GM21576 (cell line): ENCODE measurements around the gene TLL2.

ENCODE experiments used
- ATAC-seq: cut with Tn5 transposase; IDR thresholded peaks from one replicate; pipeline ENCODE4 v1.9.1; 2021; ENCODE audit warnings: mild to moderate bottlenecking, moderate library complexity; ENCODE audit not compliant: unreplicated experiment

The TLL2 gene

DNA sequence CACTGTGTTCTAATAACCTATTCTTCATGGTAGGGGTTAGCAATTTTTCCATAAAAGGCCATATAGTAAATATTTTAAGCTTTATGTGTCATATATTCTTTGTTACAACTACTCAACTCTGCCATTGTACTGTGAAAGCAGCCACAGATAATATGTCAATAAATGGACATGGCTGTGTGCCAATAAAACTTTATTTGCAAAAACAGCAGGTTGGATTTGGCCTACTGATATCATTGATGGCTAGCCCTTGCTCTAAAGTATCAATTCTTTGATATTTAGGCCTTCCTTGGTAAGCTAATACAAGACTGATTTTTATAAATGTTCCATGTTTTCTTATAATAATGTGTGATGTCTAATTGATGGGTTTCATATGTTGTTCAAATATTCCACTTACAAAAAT, 77.7 kb downstream of the TLL2 start:
- no peak for ATAC-seq

DNA sequence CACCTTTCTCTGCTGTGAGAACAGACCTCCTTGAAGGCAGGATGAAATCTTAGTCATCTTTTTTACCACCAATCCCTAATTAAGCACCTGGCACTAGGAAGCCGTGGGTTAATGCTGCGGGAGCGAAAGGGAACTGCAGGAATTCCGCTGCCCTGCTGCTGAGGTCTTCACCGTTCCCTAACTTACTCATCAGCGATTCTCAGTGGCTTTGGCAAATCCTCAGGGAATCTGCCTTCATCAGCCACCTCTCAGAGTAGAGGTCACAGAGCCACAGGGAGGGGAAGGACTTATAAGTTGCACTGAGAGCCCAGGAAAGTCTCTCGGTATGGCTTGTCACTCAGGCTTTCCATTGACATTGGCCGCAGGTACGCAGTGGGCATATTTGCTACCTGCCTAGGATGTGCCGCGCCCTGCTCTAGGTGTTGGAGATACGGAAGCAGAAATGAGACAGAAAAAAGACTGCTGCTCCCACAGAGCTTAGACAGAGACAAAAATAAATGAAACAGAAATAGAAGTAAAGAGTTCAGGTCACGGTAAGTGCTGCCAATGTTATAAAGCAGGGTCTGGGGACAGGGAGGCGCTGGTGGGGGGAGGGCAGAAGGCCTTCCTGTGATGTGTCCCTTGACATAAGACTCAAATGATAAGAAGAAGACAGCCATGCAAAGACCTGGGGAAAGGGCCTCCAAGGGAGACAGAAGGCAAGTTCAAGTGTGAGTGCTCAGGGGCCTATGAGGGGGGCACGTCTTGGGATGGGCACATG, 82.3 kb downstream of the TLL2 start:
- no peak for ATAC-seq

DNA sequence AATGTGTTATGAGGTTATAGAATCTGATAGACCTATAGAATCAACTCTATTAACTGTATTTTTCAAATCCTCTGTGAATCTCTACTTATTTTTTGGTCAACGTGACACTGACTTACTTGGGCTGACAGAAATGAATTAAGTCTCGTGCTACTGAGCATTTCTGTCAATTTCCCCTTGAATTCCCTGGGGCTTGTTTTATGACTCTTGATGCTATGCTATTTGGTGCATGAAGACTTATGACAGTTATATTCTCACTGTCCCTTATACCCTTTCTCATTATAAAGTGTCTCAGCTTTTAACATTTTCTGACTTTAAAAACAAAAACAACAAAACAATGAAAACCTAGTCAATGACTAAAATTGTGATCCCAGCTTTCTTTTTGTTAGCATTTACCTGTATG, 86.4 kb downstream of the TLL2 start:
- ATAC-seq = no peak

DNA sequence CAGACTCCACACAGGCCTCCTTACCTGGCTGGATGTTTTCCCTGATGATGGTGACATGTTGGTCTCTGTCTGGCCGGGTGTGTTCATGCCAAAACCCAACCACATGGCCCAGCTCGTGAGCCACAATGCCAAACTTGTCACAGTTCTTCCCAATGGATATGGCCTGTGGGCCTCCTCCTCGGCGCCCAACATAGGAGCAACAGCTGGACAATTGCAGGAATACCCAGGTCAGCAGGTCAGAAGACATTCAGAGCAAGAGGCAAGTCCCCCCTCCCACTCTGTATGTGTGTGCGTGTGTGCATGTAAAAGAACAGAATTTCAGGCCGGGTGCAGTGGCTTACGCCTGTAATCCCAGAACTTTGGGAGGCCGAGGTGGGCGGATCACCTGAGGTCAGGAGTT, 91.2 kb downstream of the TLL2 start:
- ATAC-seq = no peak

DNA sequence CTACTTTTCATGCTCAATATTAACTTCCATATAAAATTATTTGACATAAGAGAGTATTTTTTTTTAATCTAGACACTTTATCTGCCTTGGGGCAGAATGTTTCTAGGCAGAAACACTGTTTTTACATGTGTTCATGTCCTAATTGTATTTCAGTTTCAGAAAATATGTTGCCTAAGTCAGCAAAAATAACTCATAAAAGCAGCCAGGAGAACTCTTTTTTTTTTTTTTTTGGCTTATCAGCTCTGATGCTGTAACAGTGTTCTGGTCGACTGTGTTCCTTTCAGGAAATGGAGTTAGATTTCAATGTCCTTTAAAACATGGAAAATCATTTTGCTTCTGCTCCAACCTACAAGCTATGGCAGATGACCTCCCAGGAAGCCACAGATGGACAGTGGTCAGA, 91.7 kb downstream of the TLL2 start:
- no peak for ATAC-seq

DNA sequence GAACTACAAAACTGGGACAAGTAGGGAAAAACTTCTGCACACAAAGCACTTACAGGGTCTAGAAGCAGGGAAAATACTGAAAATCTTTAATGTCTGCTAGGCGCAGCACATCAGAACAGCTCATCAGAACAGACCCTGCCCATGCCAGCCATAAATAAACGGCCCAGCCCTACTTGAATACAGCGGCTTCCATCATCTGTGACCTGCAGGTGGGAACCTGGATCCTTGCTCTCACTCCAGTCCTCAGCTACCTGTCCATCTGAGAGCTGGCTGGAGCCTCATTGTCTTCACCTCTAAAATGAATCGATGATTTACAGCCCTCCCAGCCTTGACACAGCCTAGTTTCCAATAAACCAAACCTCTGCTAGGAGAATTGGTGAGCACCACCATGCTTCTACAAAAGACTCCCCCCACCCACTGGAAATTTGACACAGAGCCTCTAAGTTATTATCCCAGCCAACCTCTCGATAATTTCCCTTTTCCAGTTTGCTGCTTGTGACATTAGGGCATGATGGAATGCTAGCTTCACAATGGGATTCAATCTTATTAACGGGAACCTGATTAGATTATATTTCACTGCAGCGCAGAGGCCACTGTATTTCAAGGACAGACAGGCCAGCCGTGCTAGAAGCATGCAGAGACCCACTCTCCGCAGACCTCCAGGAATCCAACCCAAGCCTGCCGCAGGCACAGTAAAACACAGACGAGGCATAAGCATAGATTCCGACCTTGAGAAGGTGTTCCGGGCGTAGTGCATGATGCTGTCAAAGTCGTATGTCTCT, 93.3 kb downstream of the TLL2 start:
- ATAC-seq = no peak

DNA sequence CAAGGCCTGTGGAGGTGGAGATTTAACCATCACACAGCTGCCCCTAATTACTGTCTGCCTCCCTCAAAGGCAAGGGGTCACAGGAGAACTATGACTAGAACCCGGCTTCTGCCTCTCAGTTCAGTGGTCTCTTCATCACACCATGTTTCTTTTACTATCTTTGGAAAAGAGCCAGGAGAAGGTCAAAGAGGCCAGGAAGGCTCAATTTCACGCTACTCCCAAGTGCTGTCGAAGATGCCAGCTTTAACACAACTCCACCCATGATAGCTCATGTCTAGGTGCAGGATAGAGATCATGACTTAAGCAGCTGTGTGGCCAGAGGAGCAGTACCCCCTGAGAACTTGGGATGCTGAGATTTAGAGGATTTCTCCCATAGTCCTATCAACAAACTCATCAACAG, 94.4 kb downstream of the TLL2 start:
- ATAC-seq = no peak

DNA sequence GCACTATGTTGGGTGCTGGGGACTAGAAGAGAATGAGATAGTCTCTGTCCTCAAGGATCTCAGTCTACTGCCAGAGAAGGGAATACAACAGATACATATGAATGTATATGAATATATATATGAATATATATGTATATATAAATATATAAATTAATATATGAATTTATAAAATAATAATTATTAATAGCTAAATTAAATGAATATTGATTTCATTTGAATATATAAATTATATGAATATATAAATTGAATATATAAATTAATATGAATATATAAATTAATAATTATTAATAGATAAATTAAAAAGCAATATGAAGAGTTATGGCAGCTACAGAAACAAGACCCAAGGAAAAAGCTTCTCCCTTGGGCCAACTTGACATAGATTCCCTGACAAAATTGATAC, 95.1 kb downstream of the TLL2 start:
- no peak for ATAC-seq

DNA sequence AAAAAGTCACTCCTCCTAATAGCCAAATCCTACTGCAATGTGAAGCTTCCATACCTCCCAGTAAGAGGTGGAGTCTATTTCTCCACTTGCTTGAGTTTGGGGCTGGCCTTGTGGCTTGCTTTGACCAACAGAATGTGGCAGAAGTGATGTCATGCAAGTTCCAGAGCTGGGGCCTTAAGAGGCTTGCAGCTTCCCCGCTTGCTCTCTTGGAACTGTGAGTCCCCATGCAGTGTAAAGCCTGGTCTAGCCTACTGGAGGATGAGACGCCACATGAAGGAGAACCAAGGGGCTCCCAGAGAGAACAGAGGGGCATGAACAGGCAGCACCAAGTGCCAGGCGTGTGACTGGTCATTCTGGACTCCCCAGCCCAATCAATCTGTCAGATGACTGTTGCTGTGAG, 96.3 kb downstream of the TLL2 start:
- ATAC-seq = no peak

DNA sequence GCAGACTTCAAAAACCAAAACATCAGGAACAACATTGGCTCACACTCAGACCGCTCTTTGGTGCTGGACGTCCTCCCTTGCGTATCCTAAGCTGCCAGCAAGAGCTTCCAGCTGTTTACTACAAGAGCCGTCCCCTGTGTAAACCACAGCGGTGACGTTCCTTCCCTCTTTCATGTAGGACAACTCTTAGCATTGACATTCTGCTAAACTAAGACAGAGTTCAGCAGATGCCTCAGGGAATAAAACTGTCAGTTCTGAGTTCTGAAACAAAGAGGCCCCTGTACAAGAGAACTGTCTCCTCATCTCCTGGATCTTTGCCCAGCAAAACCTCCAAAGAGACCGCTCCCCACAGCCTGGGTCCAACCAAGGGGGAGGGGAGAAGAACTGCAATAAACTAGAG, 97.1 kb downstream of the TLL2 start:
- no peak for ATAC-seq

DNA sequence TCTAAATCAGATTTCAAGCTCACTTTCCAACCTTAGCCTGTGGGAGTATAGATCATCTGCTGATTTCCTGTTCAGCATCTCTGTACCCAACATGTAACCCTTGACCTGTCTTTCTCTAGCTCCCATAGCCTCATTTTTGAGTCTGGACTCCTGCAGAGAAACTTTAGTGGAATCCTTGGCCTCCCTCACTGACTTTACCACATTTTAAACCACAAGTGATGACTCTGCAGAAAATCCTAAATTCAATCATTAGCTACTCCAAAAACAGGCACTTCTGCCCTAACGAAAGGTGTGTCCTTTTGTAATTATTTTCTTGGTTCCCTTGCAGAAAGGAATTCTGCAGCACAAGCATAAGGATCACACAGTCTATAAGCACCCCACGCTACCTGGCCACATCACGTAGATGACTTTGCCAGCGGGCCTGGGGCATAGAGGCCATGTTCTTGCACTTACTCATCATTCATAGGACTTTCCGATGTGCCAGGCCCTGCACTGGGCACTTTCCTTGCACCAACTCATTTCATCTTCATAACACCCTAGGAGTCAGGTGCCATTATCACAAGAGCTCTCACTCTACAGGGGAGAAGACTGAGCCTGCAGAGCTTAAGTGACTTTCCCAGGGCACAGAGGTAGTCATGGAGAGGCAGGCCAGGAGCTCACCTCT, 97.7 kb downstream of the TLL2 start:
- no peak for ATAC-seq

DNA sequence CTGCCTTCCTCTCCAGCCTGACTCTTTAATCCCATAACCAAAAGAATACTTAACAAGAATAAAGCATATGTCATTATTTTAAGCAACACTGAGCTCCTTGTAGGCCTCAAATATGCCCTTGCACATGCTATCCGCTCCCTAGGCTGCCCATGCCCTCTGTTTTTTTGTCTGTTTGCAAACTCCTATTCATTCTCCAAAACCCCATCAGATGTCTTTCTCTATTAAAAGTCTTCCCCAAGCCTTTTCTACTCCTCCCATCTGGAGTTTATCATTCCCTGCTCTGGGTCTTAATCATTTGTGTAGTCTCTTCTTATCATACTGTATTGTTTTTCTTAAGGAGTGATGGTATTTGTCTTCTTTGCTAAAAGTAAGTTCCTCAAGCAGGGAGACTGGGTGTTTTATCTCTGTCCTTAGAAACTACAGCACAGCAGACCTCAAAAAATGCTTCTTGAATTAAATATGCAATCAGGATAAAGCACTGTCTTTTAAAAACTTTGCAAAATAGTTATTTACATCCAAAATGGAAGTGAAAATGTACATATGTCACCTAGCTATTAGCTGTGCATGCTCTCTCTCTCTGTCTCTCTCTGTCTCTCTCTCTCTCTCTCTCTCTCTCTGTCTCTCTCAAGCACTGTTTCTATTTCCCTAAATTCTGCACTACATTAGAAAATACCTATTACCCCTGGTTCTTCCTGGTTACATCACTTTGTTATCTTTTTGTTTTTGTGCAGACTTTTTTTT, 98.4 kb downstream of the TLL2 start:
- ATAC-seq = no peak

DNA sequence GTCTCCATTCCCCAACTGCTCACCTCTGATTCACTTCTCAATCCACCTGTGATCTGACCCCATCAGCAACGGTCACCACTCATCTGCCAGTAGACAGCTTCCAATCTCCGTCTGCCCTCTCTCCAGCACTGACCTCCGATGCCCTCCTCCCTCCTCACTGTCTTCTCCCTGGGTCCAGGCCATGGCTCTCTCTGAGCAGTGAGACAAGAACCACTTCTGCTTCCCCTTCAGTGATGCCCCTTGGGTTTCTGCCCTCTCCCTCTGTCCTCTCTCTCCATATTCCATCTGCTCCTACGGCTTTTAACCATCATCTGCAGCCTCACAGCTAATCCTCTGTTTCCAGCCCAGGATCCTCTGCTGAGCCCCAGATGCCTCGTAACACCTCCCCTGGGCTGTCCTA, 99.4 kb downstream of the TLL2 start:
- ATAC-seq = no peak

DNA sequence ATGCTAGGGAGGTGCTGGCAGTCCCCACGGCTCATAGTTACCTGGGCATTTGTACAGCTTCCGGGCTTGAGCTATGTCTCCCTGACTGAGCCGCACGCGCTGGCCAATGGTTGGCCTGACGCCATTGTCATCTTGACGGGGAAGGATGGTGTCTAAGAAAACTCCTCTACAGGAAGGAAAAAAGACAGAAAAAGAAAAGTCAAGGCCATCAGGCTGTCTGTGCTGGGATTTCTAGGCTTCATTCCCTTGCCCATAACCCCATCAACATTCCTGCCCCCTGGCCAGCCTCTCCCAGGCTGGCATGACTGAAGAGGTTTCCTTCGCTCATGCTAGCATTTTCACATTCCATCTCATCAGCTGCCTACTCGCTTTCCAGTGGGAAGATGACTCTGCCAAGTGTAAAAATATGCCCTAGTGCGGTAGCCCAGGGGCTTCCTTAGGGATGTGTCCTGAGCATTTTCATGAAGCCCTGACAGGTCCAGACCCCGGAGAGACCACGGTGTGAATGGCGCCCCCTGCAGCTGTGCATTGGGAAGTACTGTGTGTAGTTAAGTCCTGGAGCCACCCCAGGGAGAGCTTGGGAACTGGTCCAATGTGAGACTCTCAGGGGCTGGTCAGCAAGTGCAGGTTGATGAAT, 100.5 kb downstream of the TLL2 start:
- no peak for ATAC-seq

DNA sequence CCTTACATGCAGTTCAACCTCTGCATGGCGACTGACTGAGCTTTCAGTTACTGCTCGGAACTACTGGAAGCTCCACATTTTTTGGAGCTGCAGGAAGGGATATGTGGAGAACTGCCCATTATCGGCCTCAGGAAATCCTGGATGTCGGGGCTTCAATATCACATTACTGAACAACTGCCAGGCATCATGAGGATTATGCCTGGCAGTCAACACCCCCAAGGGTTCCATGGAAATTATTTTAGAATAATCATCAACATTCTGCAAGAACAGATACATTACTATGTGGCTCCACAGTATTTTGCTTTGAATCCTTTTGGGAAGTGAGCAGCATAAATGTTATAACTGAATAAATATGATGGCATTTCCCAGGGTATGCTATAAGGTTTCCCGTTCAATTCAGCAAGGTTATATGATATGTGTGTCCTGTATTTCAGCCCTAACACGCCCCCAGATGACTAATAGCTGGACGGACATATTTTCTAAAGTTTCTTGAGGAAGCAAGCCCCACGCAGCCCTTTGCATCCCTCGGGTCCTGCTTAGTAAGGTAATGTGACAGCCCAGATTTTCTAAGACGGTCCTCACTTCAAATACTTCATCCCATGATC, 101.9 kb downstream of the TLL2 start:
- no peak for ATAC-seq

DNA sequence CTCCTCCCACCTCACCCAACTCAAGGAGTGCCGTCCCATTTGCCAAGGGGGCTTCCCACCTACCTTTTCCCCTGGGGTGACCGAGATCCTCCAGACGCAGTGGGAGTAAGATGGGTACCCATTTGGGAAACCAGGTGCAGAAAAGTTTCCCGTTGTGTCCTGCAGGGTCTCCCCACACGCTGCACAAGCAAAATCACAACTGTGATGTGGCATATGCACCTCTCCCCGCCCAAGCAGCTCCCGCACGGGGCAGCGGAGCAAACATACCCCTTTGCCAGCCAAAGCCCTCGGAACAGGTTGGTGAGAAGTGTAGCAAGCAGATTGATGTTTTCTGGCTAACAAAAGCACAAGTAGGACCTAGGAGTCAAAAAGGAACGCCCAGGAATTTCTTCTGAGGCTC, 103.4 kb downstream of the TLL2 start:
- no peak for ATAC-seq

DNA sequence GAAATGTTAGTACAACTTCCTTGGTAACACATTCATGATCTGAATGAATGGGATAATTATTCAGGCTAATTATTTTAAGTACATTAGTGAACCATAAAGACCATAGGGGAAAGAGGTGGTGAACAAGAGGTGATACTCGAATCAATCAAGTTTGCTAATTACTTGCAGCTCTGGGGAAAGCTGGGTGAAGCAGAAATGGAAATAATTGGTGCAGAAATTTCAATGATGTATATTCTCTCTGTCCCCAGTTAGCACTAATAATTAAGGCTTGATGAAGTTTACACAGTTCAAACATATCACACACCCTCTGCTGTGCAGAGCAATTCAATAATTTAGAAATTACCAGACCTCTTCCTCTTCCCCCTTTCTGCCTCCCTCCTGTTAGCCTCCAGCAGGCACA, 105.5 kb downstream of the TLL2 start:
- no peak for ATAC-seq

DNA sequence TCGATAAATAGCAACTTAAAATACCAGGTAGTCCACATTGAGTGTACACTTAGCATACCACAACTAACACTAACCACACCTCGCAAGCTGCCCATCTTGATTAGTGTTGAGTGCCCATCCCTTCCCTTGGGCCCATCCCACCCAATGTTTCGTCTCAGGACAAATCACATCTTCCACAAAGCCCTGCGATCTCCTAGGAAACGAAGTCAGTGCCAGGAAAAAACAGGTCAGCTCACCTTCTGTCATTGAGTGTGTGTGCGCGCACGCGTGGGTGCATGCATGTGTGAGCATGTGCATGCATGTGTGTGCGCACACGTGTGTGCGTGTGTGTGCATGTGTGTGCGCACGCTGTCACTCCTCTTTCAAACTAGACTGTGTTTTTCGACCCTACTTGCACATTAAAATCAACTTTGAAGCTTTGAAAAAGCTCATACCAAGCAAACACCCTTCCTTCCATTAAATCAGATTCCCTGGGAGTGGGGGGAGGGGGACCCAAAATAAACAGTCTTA, 106.1 kb downstream of the TLL2 start:
- no peak for ATAC-seq

DNA sequence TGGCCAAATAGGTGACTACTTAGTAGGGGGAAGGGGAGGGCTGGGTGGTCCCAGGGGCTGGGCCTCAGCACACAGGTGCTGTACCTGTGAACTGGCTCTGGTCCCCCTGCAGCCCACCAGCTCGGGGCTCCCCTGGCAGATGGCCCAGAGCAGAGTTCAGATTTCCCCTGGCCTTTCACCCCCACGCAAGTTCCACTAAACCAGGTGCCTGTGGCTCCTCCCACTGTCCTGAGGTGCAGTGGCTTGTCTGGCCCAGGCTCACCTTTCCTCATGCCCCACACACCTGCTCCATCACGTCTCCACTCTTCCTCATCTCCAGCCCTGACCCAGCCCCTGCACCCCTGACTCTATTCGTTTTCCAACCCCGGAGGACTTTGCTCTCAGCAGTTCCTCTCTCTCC, 107.6 kb downstream of the TLL2 start:
- no peak for ATAC-seq
